Pericardium fibroblast (primary cell): Measurements from ENCODE around the gene HSPB7. TPM values are rescaled to one million over a fixed set of nuclear protein-coding genes. Genes with fewer than 3 reads are reported as not detected.

Experiments used
- total RNA-seq: library from RNA; depleted of rRNA; stranded (reverse); fragments of >200 nt; gene quantifications from 2 replicates; pipeline ENCODE4 v1.2.3, GENCODE V29; 2015

The HSPB7 gene
- total RNA-seq, result 2.0 and 22.6 TPM in 2 replicates

GRCh38 chr1:16017461-16018303 lies at the start of gene HSPB7:
TSS of gene HSPB7 (minus strand) at chr1:16018043. CDS start at chr1:16017963, 80 bp downstream.

GRCh38 chr1:16043521-16043920 lies 25.7 kb upstream of the HSPB7 start, which contains the start of gene CLCNKB:
TSS of gene CLCNKB (plus strand) at chr1:16043782. CDS start at chr1:16044493, 711 bp downstream.

GRCh38 chr1:16021681-16022080 lies 3.8 kb upstream of the HSPB7 start, which contains the start of gene CLCNKA:
TSS of gene CLCNKA (plus strand) at chr1:16022036. CDS start at chr1:16022620, 584 bp downstream.

GRCh38 chr1:15975805-15976680 lies 41.8 kb downstream of the HSPB7 start, which contains the start of gene ZBTB17:
TSS of gene ZBTB17 (minus strand) at chr1:15976101. CDS start at chr1:15948495, 27,606 bp downstream.

Other genes starting within 250 kb of the HSPB7 start
- gene UQCRHL, start 210.4 kb downstream of the HSPB7 start, total RNA-seq, result 0.82 and 1.2 TPM in 2 replicates
- 8.5 and 14.3 TPM in 2 replicates for gene SPEN, start 170.3 kb downstream of the HSPB7 start, total RNA-seq
- gene ZBTB17, start 41.9 kb downstream of the HSPB7 start, total RNA-seq, result 12.7 and 32.2 TPM in 2 replicates
- not detected in 2 replicates for gene SRARP, start 13.8 kb downstream of the HSPB7 start, total RNA-seq
- under 0.01 TPM in 1 of 2 replicates, not detected in the other for gene CLCNKA, start 4.0 kb upstream of the HSPB7 start, total RNA-seq
- 0.09 and 0.23 TPM in 2 replicates for gene CLCNKB, start 25.7 kb upstream of the HSPB7 start, total RNA-seq
- gene FAM131C, start 55.6 kb upstream of the HSPB7 start, total RNA-seq, result 0.23 and 1.3 TPM in 2 replicates
- gene EPHA2, start 138.0 kb upstream of the HSPB7 start, total RNA-seq, result 14.6 and 21.6 TPM in 2 replicates
- gene ARHGEF19, start 194.6 kb upstream of the HSPB7 start, total RNA-seq, result 6.6 and 8.6 TPM in 2 replicates
- 3.6 and 6.8 TPM in 2 replicates for gene CPLANE2, start 219.1 kb upstream of the HSPB7 start, total RNA-seq